ENCODE data around the gene WDFY2.

The WDFY2 gene

DNA sequence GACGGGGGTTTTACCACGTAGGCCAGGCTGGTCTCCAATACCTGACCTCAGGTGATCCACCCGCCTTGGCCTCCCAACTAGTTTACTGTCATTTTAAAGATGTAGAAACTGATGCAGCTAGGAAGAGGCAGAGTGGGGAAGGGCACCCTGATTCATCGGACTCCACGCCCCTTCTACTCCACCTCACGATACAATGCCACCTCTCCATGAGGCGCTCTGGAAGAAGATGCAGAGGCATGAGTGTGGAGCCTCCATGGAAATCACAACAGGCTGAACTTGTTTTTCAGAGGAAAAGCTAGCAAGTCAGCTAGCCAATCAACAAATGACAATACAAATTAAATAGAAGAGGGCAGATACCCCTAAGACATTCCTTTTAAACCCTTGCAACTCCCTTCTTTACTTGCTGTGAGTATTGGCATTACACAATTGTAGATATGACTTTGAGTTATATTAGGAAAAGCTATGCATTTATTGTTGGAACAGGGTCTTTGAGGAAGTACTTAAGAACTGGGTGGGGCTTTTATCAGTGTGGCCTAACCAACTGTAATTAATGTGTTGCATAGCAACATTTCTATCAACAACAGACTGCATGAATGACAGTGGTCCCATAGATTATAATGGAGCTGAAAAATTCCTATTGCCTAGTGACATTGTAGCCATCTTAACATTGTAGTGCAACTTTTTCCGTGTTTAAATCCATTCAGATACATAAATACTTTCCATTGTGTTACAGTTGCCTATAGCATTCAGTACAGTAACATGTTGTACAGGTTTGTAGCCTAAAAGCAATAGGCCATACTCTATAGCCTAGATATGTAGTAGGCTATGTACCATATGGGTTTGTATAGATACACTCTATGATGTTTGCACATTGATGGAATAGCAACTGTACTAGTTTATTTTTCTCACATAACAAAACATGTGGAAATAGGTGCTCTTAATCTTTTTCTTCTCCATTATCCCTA is 17.6 kb downstream of the WDFY2 start:
- peaks cover 2 to 8% of the 10 kb centered on the region in 2 donors for H3K4me1 ChIP-seq (ENCODE audit: control insufficient read depth in 2 of 2, insufficient read depth in 1 of 2, low read depth in 1 of 2, low read length in 2 of 2)
- no peak overlapping the region for H4K8ac ChIP-seq (ENCODE audit: low read depth, low read length)
- no peak overlapping the region for H2BK5ac ChIP-seq (ENCODE audit: low read length)
- H3K27me3 ChIP-seq (ENCODE audit: control insufficient read depth in 3 of 3, insufficient read depth in 3 of 3, low read depth in 1 of 3, low read length in 3 of 3) = no peaks in the 10 kb centered on the region
- H2BK120ac ChIP-seq (ENCODE audit: low read depth, low read length) = no peak overlapping the region
- no peak overlapping the region for H3K23ac ChIP-seq (ENCODE audit: low read depth, low read length, poor library complexity)
- no peak overlapping the region for H3K18ac ChIP-seq (ENCODE audit: low read length)
- H3K4me3 ChIP-seq (ENCODE audit: low read length in 2 of 2) = no peak overlapping the region
- H2BK12ac ChIP-seq (ENCODE audit: low read length) = no peak overlapping the region
- H2AK5ac ChIP-seq (ENCODE audit: low read depth, low read length) = no peak overlapping the region
- H3K4ac ChIP-seq (ENCODE audit: low read length) = no peak overlapping the region
- no CpG with 5 or more reads among the region's 8 CpGs for WGBS, 2 donors (ENCODE audit: extremely low coverage in 2 of 2, insufficient read length in 2 of 2, insufficient replicate concordance in 1 of 2)
- H3K9ac ChIP-seq (ENCODE audit: low read depth, low read length, poor library complexity) = no peak overlapping the region
- no peak overlapping the region for H4K91ac ChIP-seq (ENCODE audit: low read depth, low read length, poor library complexity)
- no peak overlapping the region for H3K4me2 ChIP-seq (ENCODE audit: insufficient read depth, low read length, poor library complexity, severe bottlenecking)
- no peaks in the 10 kb centered on the region for H3K36me3 ChIP-seq (replicated peaks in 1 of 2; ENCODE audit: control insufficient read depth in 2 of 2, insufficient read depth in 2 of 2, low read length in 2 of 2)
- H2BK15ac ChIP-seq (ENCODE audit: low read length) = no peak overlapping the region
- H2AFZ ChIP-seq (ENCODE audit: low read length) = no peak overlapping the region
- H3K9me3 ChIP-seq (replicated peaks in 1 of 2; ENCODE audit: control insufficient read depth in 2 of 2, insufficient read depth in 1 of 2, low read depth in 1 of 2, low read length in 2 of 2) = no peaks in the 10 kb centered on the region
- H3K27ac ChIP-seq (replicated peaks; ENCODE audit: low read length) = no peak overlapping the region
- no peaks in the 10 kb centered on the region for H3K79me1 ChIP-seq (ENCODE audit: low read depth, low read length)
- no peak overlapping the region for H3K14ac ChIP-seq (ENCODE audit: low read length)
- no peak for DNase-seq (ENCODE audit: low spot score)

DNA sequence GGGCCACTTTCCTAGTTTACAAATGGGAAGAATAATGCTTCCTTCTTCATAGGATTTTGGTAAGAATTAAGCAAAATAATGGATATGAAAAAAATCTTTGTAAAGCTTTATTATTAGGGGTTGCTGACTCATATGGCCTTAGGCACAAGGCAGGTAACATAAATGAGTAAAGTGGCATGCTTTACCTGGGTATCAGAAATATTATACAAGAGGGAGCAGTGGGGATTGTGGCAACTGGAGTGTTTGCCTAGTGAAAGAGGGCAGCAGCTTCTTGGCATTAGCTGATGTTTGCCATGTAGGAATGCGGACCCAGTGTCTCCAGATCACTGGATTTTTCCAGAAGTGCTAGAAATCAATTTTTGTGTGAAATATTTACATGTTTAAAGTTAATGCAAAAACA is 19.5 kb downstream of the WDFY2 start:
- Histone ChIP-seq H3K27ac (replicated peaks; ENCODE audit: low read length) (no peak overlapping the region), H3K27me3 (ENCODE audit: control insufficient read depth in 3 of 3, insufficient read depth in 3 of 3, low read depth in 1 of 3, low read length in 3 of 3) (no peaks in the 10 kb centered on the region), H3K9ac (ENCODE audit: low read depth, low read length, poor library complexity) (no peak overlapping the region), H3K18ac (ENCODE audit: low read length) (no peak overlapping the region), H3K4me1 (ENCODE audit: control insufficient read depth in 2 of 2, insufficient read depth in 1 of 2, low read depth in 1 of 2, low read length in 2 of 2) (peaks cover 2 to 8% of the 10 kb centered on the region in 2 donors), H3K4me2 (ENCODE audit: insufficient read depth, low read length, poor library complexity, severe bottlenecking) (no peak overlapping the region), H2BK12ac (ENCODE audit: low read length) (no peak overlapping the region), H2BK120ac (ENCODE audit: low read depth, low read length) (no peak overlapping the region), H3K23ac (ENCODE audit: low read depth, low read length, poor library complexity) (no peak overlapping the region), H3K79me1 (ENCODE audit: low read depth, low read length) (no peaks in the 10 kb centered on the region), H2BK5ac (ENCODE audit: low read length) (no peak overlapping the region), H2BK15ac (ENCODE audit: low read length) (no peak overlapping the region), H2AK5ac (ENCODE audit: low read depth, low read length) (no peak overlapping the region), H3K4ac (ENCODE audit: low read length) (no peak overlapping the region), H3K4me3 (ENCODE audit: low read length in 2 of 2) (no peak overlapping the region), H3K14ac (ENCODE audit: low read length) (no peak overlapping the region), H2AFZ (ENCODE audit: low read length) (no peak overlapping the region), H3K36me3 (replicated peaks in 1 of 2; ENCODE audit: control insufficient read depth in 2 of 2, insufficient read depth in 2 of 2, low read length in 2 of 2) (no peaks in the 10 kb centered on the region), H4K8ac (ENCODE audit: low read depth, low read length) (no peak overlapping the region), H4K91ac (ENCODE audit: low read depth, low read length, poor library complexity) (no peak overlapping the region), H3K9me3 (replicated peaks in 1 of 2; ENCODE audit: control insufficient read depth in 2 of 2, insufficient read depth in 1 of 2, low read depth in 1 of 2, low read length in 2 of 2) (peaks cover 2 to 5% of the 10 kb centered on the region in 2 donors)
- DNase-seq (ENCODE audit: low spot score) = no peak
- WGBS, 2 donors (ENCODE audit: extremely low coverage in 2 of 2, insufficient read length in 2 of 2, insufficient replicate concordance in 1 of 2) = no CpG with 5 or more reads among the region's 1 CpG

DNA sequence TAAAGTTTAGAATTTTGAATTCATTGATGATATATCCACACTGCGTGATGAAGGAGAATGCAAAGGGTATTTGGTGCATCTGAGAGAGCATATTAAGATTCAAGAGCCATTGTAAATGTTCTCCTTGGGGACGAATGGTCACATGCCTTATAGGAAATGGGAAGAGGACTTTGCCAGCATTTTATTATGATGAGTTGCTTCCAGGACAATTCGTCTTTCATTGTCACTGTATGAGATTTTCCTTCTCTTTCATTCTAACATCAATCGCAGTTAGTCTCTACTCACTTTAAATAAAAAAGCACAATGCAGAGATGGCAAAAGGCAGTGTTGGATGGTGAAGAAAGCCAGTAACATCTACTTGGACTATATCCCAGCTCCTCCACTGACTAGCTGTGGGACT is 21.4 kb downstream of the WDFY2 start:
- Histone ChIP-seq H4K8ac (ENCODE audit: low read depth, low read length) (no peak overlapping the region), H3K4me2 (ENCODE audit: insufficient read depth, low read length, poor library complexity, severe bottlenecking) (no peak overlapping the region), H3K4ac (ENCODE audit: low read length) (no peak overlapping the region), H4K91ac (ENCODE audit: low read depth, low read length, poor library complexity) (no peak overlapping the region), H3K27me3 (ENCODE audit: control insufficient read depth in 3 of 3, insufficient read depth in 3 of 3, low read depth in 1 of 3, low read length in 3 of 3) (no peaks in the 10 kb centered on the region), H3K79me1 (ENCODE audit: low read depth, low read length) (no peaks in the 10 kb centered on the region), H3K27ac (replicated peaks; ENCODE audit: low read length) (no peak overlapping the region), H2BK5ac (ENCODE audit: low read length) (no peak overlapping the region), H2BK12ac (ENCODE audit: low read length) (no peak overlapping the region), H3K4me1 (ENCODE audit: control insufficient read depth in 2 of 2, insufficient read depth in 1 of 2, low read depth in 1 of 2, low read length in 2 of 2) (peaks cover 2 to 8% of the 10 kb centered on the region in 2 donors), H3K23ac (ENCODE audit: low read depth, low read length, poor library complexity) (no peak overlapping the region), H2AFZ (ENCODE audit: low read length) (no peak overlapping the region), H3K14ac (ENCODE audit: low read length) (no peak overlapping the region), H3K9ac (ENCODE audit: low read depth, low read length, poor library complexity) (no peak overlapping the region), H2AK5ac (ENCODE audit: low read depth, low read length) (no peak overlapping the region), H3K36me3 (replicated peaks in 1 of 2; ENCODE audit: control insufficient read depth in 2 of 2, insufficient read depth in 2 of 2, low read length in 2 of 2) (no peaks in the 10 kb centered on the region), H3K18ac (ENCODE audit: low read length) (no peak overlapping the region), H2BK15ac (ENCODE audit: low read length) (no peak overlapping the region), H2BK120ac (ENCODE audit: low read depth, low read length) (no peak overlapping the region), H3K4me3 (ENCODE audit: low read length in 2 of 2) (no peak overlapping the region), H3K9me3 (replicated peaks in 1 of 2; ENCODE audit: control insufficient read depth in 2 of 2, insufficient read depth in 1 of 2, low read depth in 1 of 2, low read length in 2 of 2) (peaks cover 2 to 5% of the 10 kb centered on the region in 2 donors)
- WGBS, 2 donors (ENCODE audit: extremely low coverage in 2 of 2, insufficient read length in 2 of 2, insufficient replicate concordance in 1 of 2) = no CpG with 5 or more reads among the region's 4 CpGs
- no peak for DNase-seq (ENCODE audit: low spot score)

DNA sequence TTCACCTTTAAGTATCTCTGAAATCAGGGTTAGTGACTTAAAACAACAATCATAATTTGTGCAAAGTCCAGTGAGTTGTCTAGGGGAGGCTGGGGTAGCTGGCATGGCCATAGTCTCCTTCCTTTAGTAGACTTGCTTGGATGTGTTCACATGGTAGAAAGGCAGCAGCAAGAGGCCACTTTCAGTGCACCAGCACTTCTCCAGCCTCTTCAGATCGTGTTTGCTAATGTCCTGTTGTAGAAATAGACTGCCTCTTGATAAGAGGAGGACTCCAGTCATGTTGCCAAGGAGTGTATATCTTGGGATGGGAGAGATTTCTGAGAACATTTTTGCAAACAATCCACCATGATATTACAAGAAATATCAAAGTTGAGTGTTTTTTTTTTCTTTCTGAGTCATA is 22.9 kb downstream of the WDFY2 start:
- Histone ChIP-seq H2AK5ac (ENCODE audit: low read depth, low read length) (no peak overlapping the region), H3K18ac (ENCODE audit: low read length) (no peak overlapping the region), H4K91ac (ENCODE audit: low read depth, low read length, poor library complexity) (no peak overlapping the region), H3K14ac (ENCODE audit: low read length) (no peak overlapping the region), H3K4me3 (ENCODE audit: low read length in 2 of 2) (no peak overlapping the region), H3K27ac (replicated peaks; ENCODE audit: low read length) (no peak overlapping the region), H3K4me1 (ENCODE audit: control insufficient read depth in 2 of 2, insufficient read depth in 1 of 2, low read depth in 1 of 2, low read length in 2 of 2) (peaks cover 0 to 8% of the 10 kb centered on the region in 2 donors), H2AFZ (ENCODE audit: low read length) (no peak overlapping the region), H3K36me3 (replicated peaks in 1 of 2; ENCODE audit: control insufficient read depth in 2 of 2, insufficient read depth in 2 of 2, low read length in 2 of 2) (no peaks in the 10 kb centered on the region), H3K4me2 (ENCODE audit: insufficient read depth, low read length, poor library complexity, severe bottlenecking) (no peak overlapping the region), H2BK15ac (ENCODE audit: low read length) (no peak overlapping the region), H2BK12ac (ENCODE audit: low read length) (no peak overlapping the region), H4K8ac (ENCODE audit: low read depth, low read length) (no peak overlapping the region), H3K4ac (ENCODE audit: low read length) (no peak overlapping the region), H2BK5ac (ENCODE audit: low read length) (no peak overlapping the region), H3K9me3 (replicated peaks in 1 of 2; ENCODE audit: control insufficient read depth in 2 of 2, insufficient read depth in 1 of 2, low read depth in 1 of 2, low read length in 2 of 2) (peaks cover 2 to 5% of the 10 kb centered on the region in 2 donors), H3K79me1 (ENCODE audit: low read depth, low read length) (no peaks in the 10 kb centered on the region), H3K23ac (ENCODE audit: low read depth, low read length, poor library complexity) (no peak overlapping the region), H3K9ac (ENCODE audit: low read depth, low read length, poor library complexity) (no peak overlapping the region), H2BK120ac (ENCODE audit: low read depth, low read length) (no peak overlapping the region), H3K27me3 (ENCODE audit: control insufficient read depth in 3 of 3, insufficient read depth in 3 of 3, low read depth in 1 of 3, low read length in 3 of 3) (no peaks in the 10 kb centered on the region)
- no CpG with 5 or more reads among the region's 1 CpG for WGBS, 2 donors (ENCODE audit: extremely low coverage in 2 of 2, insufficient read length in 2 of 2, insufficient replicate concordance in 1 of 2)
- DNase-seq (ENCODE audit: low spot score) = no peak
